PC-3 (cell line): ENCODE results near the gene PPP1R3G. TPM values are rescaled to one million over a fixed set of nuclear protein-coding genes. Genes with fewer than 3 reads are reported as not detected.
"Not testable (repeated sequence)": the region's sequence is repeated elsewhere in the genome, so short reads cannot be mapped to it uniquely, and the experiment has no call there.

ENCODE experiments used
- ATAC-seq: fragments of 200-7000 bp; cut with Tn5 transposase; 2 replicates; pipeline ENCODE4 v1.9.1; 2020; ENCODE audit warnings: mild to moderate bottlenecking, moderate library complexity
- BruUV-seq: library from RNA; stranded (reverse); fragments of 400-500 nt; replicated peaks from 2 replicates; lab custom pipeline; 2021; lab: Mats Ljungman, UMichigan
- CTCF ChIA-PET: fragments of 300-600 bp; sonication (Branson Sonifier 250); formaldehyde crosslinking; loops from one replicate; lab custom pipeline; 2022; ENCODE audit warnings: antibody characterized with exemption; lab: Charles Lee
- POLR2A ChIA-PET: fragments of 300-600 bp; sonication (Branson Sonifier 250); formaldehyde crosslinking; loops from one replicate; lab custom pipeline; 2022; ENCODE audit warnings: antibody characterized with exemption; ENCODE audit not compliant: unreplicated experiment; lab: Charles Lee
- DNase-seq: peaks from one replicate; pipeline ENCODE4 v3.0.0-alpha.2; 2015
- H2AFZ ChIP-seq: fragments of 300-600 bp; sonication (generic); 2 replicates; pipeline ENCODE4 v1.6.0; 2016; ENCODE audit warnings: antibody characterized with exemption, low read length
- H3F3A ChIP-seq: fragments of 300-600 bp; sonication (generic); one replicate; pipeline ENCODE4 v1.6.0; 2017; ENCODE audit warnings: antibody characterized with exemption, low read length, control low read depth, mild to moderate bottlenecking; ENCODE audit not compliant: unreplicated experiment
- H3K27ac ChIP-seq: fragments of 300-600 bp; sonication (generic); 2 replicates; pipeline ENCODE4 v1.5.1; 2016; ENCODE audit warnings: mild to moderate bottlenecking, low read length
- H3K27me3 ChIP-seq: fragments of 300-600 bp; sonication (generic); 2 replicates; pipeline ENCODE4 v1.6.1; 2016; ENCODE audit warnings: low read length, mixed read lengths
- H3K36me3 ChIP-seq: fragments of 300-600 bp; sonication (generic); 2 replicates; pipeline ENCODE4 v1.6.1; 2016; ENCODE audit warnings: low read depth, mixed run types, low read length, mixed read lengths
- H3K4me1 ChIP-seq: fragments of 300-600 bp; sonication (generic); 2 replicates; pipeline ENCODE4 v1.5.1; 2016; ENCODE audit warnings: low read length; ENCODE audit not compliant: insufficient read depth
- H3K4me2 ChIP-seq: fragments of 300-600 bp; sonication (generic); 2 replicates; pipeline ENCODE4 v1.6.0; 2016; ENCODE audit warnings: low read length
- H3K4me3 ChIP-seq: fragments of 300-600 bp; sonication (generic); 2 replicates; pipeline ENCODE4 v1.5.1; 2016; ENCODE audit warnings: mild to moderate bottlenecking, low read length, mixed read lengths
- H3K79me2 ChIP-seq: fragments of 300-600 bp; sonication (generic); 2 replicates; pipeline ENCODE4 v1.6.1; 2017; ENCODE audit warnings: low read length, mixed read lengths
- H3K9ac ChIP-seq: fragments of 300-600 bp; sonication (generic); 2 replicates; pipeline ENCODE4 v1.6.0; 2016; ENCODE audit warnings: mild to moderate bottlenecking, low read length
- H3K9me2 ChIP-seq: fragments of 300-600 bp; sonication (generic); replicated peaks from 2 replicates; pipeline ENCODE4 v1.6.1; 2016; ENCODE audit warnings: mixed run types, low read length, mixed read lengths
- H3K9me3 ChIP-seq: fragments of 300-600 bp; sonication (generic); 2 replicates; pipeline ENCODE4 v1.6.1; 2016; ENCODE audit warnings: low read length, mixed read lengths
- H4K20me1 ChIP-seq: fragments of 300-600 bp; sonication (generic); 2 replicates; pipeline ENCODE4 v1.6.1; 2016; ENCODE audit warnings: low read length, mixed read lengths
- CTCF ChIP-seq: fragments of 300-600 bp; sonication (generic); conservative IDR thresholded peaks from 2 replicates; pipeline ENCODE4 v1.5.1; 2017; ENCODE audit warnings: antibody characterized with exemption, low read depth, mild to moderate bottlenecking, low read length
- EZH2 ChIP-seq: fragments of 300-600 bp; sonication (generic); IDR thresholded peaks from one replicate; pipeline ENCODE4 v1.6.1; 2017; ENCODE audit warnings: antibody characterized with exemption, mild to moderate bottlenecking, low read length; ENCODE audit not compliant: unreplicated experiment
- EZH2phosphoT487 ChIP-seq: fragments of 300-600 bp; sonication (generic); IDR thresholded peaks from 2 replicates; pipeline ENCODE4 v1.6.1; 2018; ENCODE audit warnings: mild to moderate bottlenecking, antibody characterized with exemption, low read length, borderline replicate concordance
- intact Hi-C: fragments of 100-400 bp; cut with micrococcal nuclease; formaldehyde crosslinking; loops from 2 replicates; pipeline ENCODE4 v1.9.0; 2023
- total RNA-seq: library from RNA; depleted of rRNA; stranded (reverse); fragments of >200 nt; gene quantifications from 2 replicates; pipeline ENCODE4 v1.2.3, GENCODE V29; 2014

Gene PPP1R3G
- total RNA-seq, 1 experiment from 2014 or later = 2.8 TPM

- ChIA-PET POLR2A (no interaction called here), CTCF (no interaction called here)
- Histone ChIP-seq H3K27me3 (no peaks in the 10 kb centered on the region), H3K36me3 (no peaks in the 10 kb centered on the region), H3K9ac (no peak overlapping the region), H2AFZ (no peak overlapping the region), H3K4me3 (no peak overlapping the region), H3K9me2 (no peaks in the 10 kb centered on the region), H3K9me3 (no peaks in the 10 kb centered on the region), H3F3A (no peaks in the 10 kb centered on the region), H4K20me1 (no peaks in the 10 kb centered on the region), H3K4me1 (no peaks in the 10 kb centered on the region), H3K79me2 (no peaks in the 10 kb centered on the region), H3K27ac (no peak overlapping the region), H3K4me2 (no peak overlapping the region)
- BruUV-seq = no TSS peak
- ATAC-seq (peak; percentile 19; the same call in 1 of the 2 replicates), DNase-seq (no peak)
- intact Hi-C loops = loop anchor here (5.0 kb wide), 1 partner anchor 203 kb away; the partner anchor contains the start of genes FARS2 and LYRM4
- no peak for TF ChIP-seq EZH2
- no peak for TF ChIP-seq CTCF
- TF ChIP-seq EZH2phosphoT487 = no peak
These were observed 25.9 kb upstream of the PPP1R3G start for GRCh38 chr6:5059036-5059896.

GRCh38 chr6:5060439-5060838 is 24.7 kb upstream of the PPP1R3G start:
- H3K79me2 ChIP-seq, H3F3A ChIP-seq, H3K9ac ChIP-seq, H3K4me2 ChIP-seq, ATAC-seq, H3K4me3 ChIP-seq, H3K4me1 ChIP-seq, CTCF ChIA-PET, H3K27ac ChIP-seq, H3K9me3 ChIP-seq, BruUV-seq, H3K36me3 ChIP-seq, H3K9me2 ChIP-seq, H3K27me3 ChIP-seq, DNase-seq, H2AFZ ChIP-seq, H4K20me1 ChIP-seq, POLR2A ChIA-PET, intact Hi-C loops: not testable (repeated sequence)

GRCh38 chr6:5061152-5061551 is 24.0 kb upstream of the PPP1R3G start:
- POLR2A ChIA-PET = no interaction called here
- CTCF ChIA-PET = no interaction called here
- no peak for DNase-seq
- no peak overlapping the region for H3K4me2 ChIP-seq
- H3K9ac ChIP-seq = no peak overlapping the region
- intact Hi-C loops = no loop called here
- TF ChIP-seq EZH2phosphoT487 (no peak), EZH2 (no peak), CTCF (no peak)
- no peaks in the 10 kb centered on the region for H4K20me1 ChIP-seq
- no TSS peak for BruUV-seq
- no peaks in the 10 kb centered on the region for H3K36me3 ChIP-seq
- no peaks in the 10 kb centered on the region for H3K4me1 ChIP-seq
- H3K79me2 ChIP-seq = no peaks in the 10 kb centered on the region
- no peak overlapping the region for H3K27ac ChIP-seq
- H3K9me3 ChIP-seq = no peaks in the 10 kb centered on the region
- H3K4me3 ChIP-seq = no peak overlapping the region
- ATAC-seq = no peak
- H2AFZ ChIP-seq = no peak overlapping the region
- no peaks in the 10 kb centered on the region for H3K27me3 ChIP-seq
- no peaks in the 10 kb centered on the region for H3K9me2 ChIP-seq
- no peaks in the 10 kb centered on the region for H3F3A ChIP-seq
